B cell (primary cell): Measurements from ENCODE around the gene HSPA1A. TPM values are rescaled to one million over a fixed set of nuclear protein-coding genes. Genes with fewer than 3 reads are reported as not detected.
A peak's percentile ranks its signal among the peaks of the same experiment; 100 is the strongest.

ENCODE experiments used
- ATAC-seq: fragments of 200-7000 bp; cut with Tn5 transposase; one replicate; pipeline ENCODE4 v1.10.0; 2021; ENCODE audit warnings: low read depth, mild to moderate bottlenecking, moderate number of reproducible peaks, moderate library complexity
- CTCF ChIA-PET: fragments of 350-600 bp; sonication (Branson Sonifier 250); formaldehyde crosslinking; loops from one replicate; lab custom pipeline; 2021; ENCODE audit warnings: antibody characterized with exemption, inconsistent platforms; lab: Charles Lee
- POLR2A ChIA-PET: fragments of 350-600 bp; sonication (Branson Sonifier 250); formaldehyde crosslinking; loops from one replicate; lab custom pipeline; 2021; ENCODE audit warnings: antibody characterized with exemption; lab: Charles Lee
- DNase-seq: peaks from one replicate; pipeline ENCODE4 v3.0.0; 2013
- H2AFZ ChIP-seq: 2 replicates; pipeline ENCODE4 v1.6.1; 2012; ENCODE audit warnings: mild to moderate bottlenecking, low read depth, low read length; ENCODE audit not compliant: insufficient read depth, poor library complexity, severe bottlenecking
- H3K27ac ChIP-seq, 2 donors: 1 replicate in 1 of 2; 2 replicates in 1 of 2; pipeline ENCODE4 v1.5.1; 2012 to 2013; ENCODE audit warnings: low read length in 2 of 2, mild to moderate bottlenecking in 2 of 2, moderate library complexity in 1 of 2
- H3K27me3 ChIP-seq, 4 experiments: fragments of 200-600 bp in 1 of 4; sonication (generic) in 1 of 4; replicated peaks in 1 of 4; 1 replicate in 2 of 4; 2 replicates in 2 of 4; pipeline versions ENCODE4 v1.6.1 to v1.7.0; 2013 to 2016; ENCODE audit warnings: low read length in 3 of 4, mild to moderate bottlenecking in 2 of 4, mixed read lengths in 1 of 4, moderate library complexity in 1 of 4; ENCODE audit not compliant: insufficient read depth in 4 of 4, control insufficient read depth in 3 of 4; ENCODE audit errors: control extremely low read depth in 1 of 4
- H3K36me3 ChIP-seq, 2 experiments: replicated peaks in 1 of 2; 1 replicate in 1 of 2; 2 replicates in 1 of 2; pipeline versions ENCODE4 v1.6.1 to v1.7.1; 2013; ENCODE audit warnings: low read length in 1 of 2; ENCODE audit not compliant: insufficient read depth in 2 of 2, control insufficient read depth in 1 of 2; ENCODE audit errors: control extremely low read depth in 1 of 2, extremely low read depth in 1 of 2
- H3K4me1 ChIP-seq, 2 donors: fragments of 200-600 bp in 1 of 2; sonication (generic) in 1 of 2; 1 replicate in 1 of 2; 2 replicates in 1 of 2; pipeline versions ENCODE4 v1.5.1 to v1.6.1; 2013 to 2017; ENCODE audit warnings: low read length in 2 of 2; ENCODE audit not compliant: control insufficient read depth in 2 of 2, insufficient read depth in 2 of 2
- H3K4me2 ChIP-seq: replicated peaks from 2 replicates; pipeline ENCODE3; 2012; ENCODE audit warnings: mild to moderate bottlenecking, low read depth, low read length; ENCODE audit not compliant: poor library complexity, severe bottlenecking
- H3K4me3 ChIP-seq, 5 experiments: fragments of 200-600 bp in 1 of 5; sonication (generic) in 1 of 5; 1 replicate in 3 of 5; 2 replicates in 2 of 5; pipeline versions ENCODE4 v1.5.1 to v1.7.0; 2011 to 2016; ENCODE audit warnings: low read length in 4 of 5, mild to moderate bottlenecking in 4 of 5, low read depth in 2 of 5, control low read depth in 1 of 5, moderate library complexity in 1 of 5; ENCODE audit not compliant: insufficient read depth in 1 of 5; ENCODE audit errors: control extremely low read depth in 1 of 5, extremely low read depth in 1 of 5
- H3K79me2 ChIP-seq: fragments of 200-600 bp; sonication (generic); one replicate; pipeline ENCODE4 v1.6.0; 2016; ENCODE audit warnings: low read length; ENCODE audit not compliant: control insufficient read depth, insufficient read depth
- H3K9ac ChIP-seq: fragments of 200-600 bp; sonication (generic); 2 replicates; pipeline ENCODE4 v1.6.1; 2017; ENCODE audit warnings: mild to moderate bottlenecking, low read length, moderate library complexity
- H3K9me3 ChIP-seq, 3 donors: one replicate each; pipeline versions ENCODE4 v1.6.1 to v1.7.1; 2013; ENCODE audit warnings: low read length in 2 of 3; ENCODE audit not compliant: control insufficient read depth in 2 of 3, insufficient read depth in 1 of 3; ENCODE audit errors: control extremely low read depth in 1 of 3
- H4K20me1 ChIP-seq: 2 replicates; pipeline ENCODE4 v1.6.0; 2012; ENCODE audit warnings: mild to moderate bottlenecking, low read length; ENCODE audit not compliant: insufficient read depth, control insufficient read depth, poor library complexity, severe bottlenecking
- H3K27ac Mint-ChIP-seq: one replicate; pipeline ENCODE4 v1.8.0; 2021; ENCODE audit warnings: mixed read lengths
- H3K27me3 Mint-ChIP-seq: one replicate; pipeline ENCODE4 v1.8.0; 2021; ENCODE audit warnings: mixed read lengths
- H3K4me1 Mint-ChIP-seq: one replicate; pipeline ENCODE4 v1.8.0; 2021; ENCODE audit warnings: mixed read lengths
- H3K4me3 Mint-ChIP-seq: one replicate; pipeline ENCODE4 v1.8.0; 2021; ENCODE audit warnings: mixed read lengths
- H3K9me3 Mint-ChIP-seq: one replicate; pipeline ENCODE4 v1.8.0; 2022; ENCODE audit warnings: mixed read lengths; ENCODE audit not compliant: insufficient read depth
- CTCF ChIP-seq: fragments of 200-600 bp; IDR thresholded peaks from one replicate; pipeline ENCODE4 v1.8.0; 2022; ENCODE audit warnings: antibody characterized with exemption, mild to moderate bottlenecking
- EZH2 ChIP-seq: IDR thresholded peaks from 2 replicates; pipeline ENCODE4 v1.6.1; 2012; ENCODE audit warnings: borderline replicate concordance, low read depth, mild to moderate bottlenecking, moderate library complexity, low read length; ENCODE audit not compliant: insufficient read depth, poor library complexity, severe bottlenecking
- WGBS: methylation state at CpG from one replicate; pipeline ENCODE4 v1.1.5; 2013; ENCODE audit warnings: missing lambda C conversion rate; ENCODE audit not compliant: insufficient coverage; 5-methylcytosine and 5-hydroxymethylcytosine counted together
- intact Hi-C: fragments of 100-400 bp; cut with micrococcal nuclease; formaldehyde crosslinking; loops from one replicate; pipeline ENCODE4 v1.10.0; 2022
- polyA plus RNA-seq: library from polyadenylated mRNA; depleted of rRNA; stranded (reverse); fragments of >200 nt; gene quantifications from 2 replicates; pipeline ENCODE4 v1.2.3, GENCODE V29; 2012
- total RNA-seq, 2 donors: library from RNA; stranded (reverse); fragments of 120-200 nt in 1 of 2; gene quantifications; 1 replicate in 1 of 2; 2 replicates in 1 of 2; pipeline versions ENCODE4 v1.2.3 to v1.2.4, GENCODE V29; 2013 to 2022

HSPA1A gene
- total and polyA plus RNA-seq, 2 donors (not counting 1 experiment from before 2014, with no cell fraction given) = 61.2 to 129 TPM

- Histone ChIP-seq H3K4me1 (peaks cover 26 to 41% of the 10 kb centered on the region in 2 donors), H2AFZ (peak overlapping the region; percentile 84), H3K27me3 (no peaks in the 10 kb centered on the region), H3K9me3 (no peaks in the 10 kb centered on the region), H3K36me3 (no peaks in the 10 kb centered on the region), H3K4me2 (peak overlapping the region; percentile 83), H4K20me1 (no peaks in the 10 kb centered on the region), H3K79me2 (no peaks in the 10 kb centered on the region), H3K9ac (peak overlapping the region; percentile 75), H3K27ac (peak overlapping the region; percentile 77 to 78), H3K4me3 (peak overlapping the region; percentile 59 to 79 (median 77))
- H3K9me3 Mint-ChIP-seq = no peaks in the 10 kb centered on the region
- H3K27me3 Mint-ChIP-seq = no peaks in the 10 kb centered on the region
- intact Hi-C loops = no loop called here
- 16% methylated on average over 19 of the region's 39 CpGs for WGBS
- DNase-seq (no peak), ATAC-seq (peak; percentile 52)
- peak overlapping the region; percentile 89 for H3K4me3 Mint-ChIP-seq
- ChIA-PET POLR2A (interaction anchor here (0.6 to 1.2 kb wide), 5 partner anchors 16 to 169 kb away, joined by 3 to 8 read pairs (median 5); partner anchors contain the start of genes BAG6 and VARS1), CTCF (interaction anchor here (0.7 kb wide), 1 partner anchor 9 kb away, joined by 3 read pairs; no protein-coding TSS in a partner anchor)
- peak overlapping the region; percentile 98 for H3K27ac Mint-ChIP-seq
- peaks cover 29% of the 10 kb centered on the region for H3K4me1 Mint-ChIP-seq
- no peak for TF ChIP-seq CTCF
- no peak for TF ChIP-seq EZH2
Measured at GRCh38 chr6:31821301-31822035, 6.1 kb downstream of the HSPA1A start.
